SK-N-SH (cell line): ENCODE data around the gene PRG3. TPM values are rescaled to one million over a fixed set of nuclear protein-coding genes. Genes with fewer than 3 reads are reported as not detected.

Experiments used
- CTCF ChIA-PET: fragments of 300-600, 350-600 bp; formaldehyde crosslinking; extraction: SDS; loops from one replicate; lab custom pipeline; 2021; lab: Yijun Ruan, JAX
- POLR2A ChIA-PET: fragments of 350-600 bp; sonication (Branson Sonifier 250); formaldehyde crosslinking; extraction: SDS; loops from one replicate; lab custom pipeline; 2020; ENCODE audit warnings: antibody characterized with exemption, inconsistent platforms; lab: Yijun Ruan, JAX
- DNase-seq: peaks from one replicate; pipeline ENCODE4 v3.0.0; 2012
- H2AFZ ChIP-seq: fragments of 200-600 bp; sonication (generic); 2 replicates; pipeline ENCODE4 v1.8.1; 2016; ENCODE audit warnings: antibody characterized with exemption, mild to moderate bottlenecking, low read depth
- H3F3A ChIP-seq: fragments of 200-600 bp; sonication (generic); replicated peaks from 2 replicates; pipeline ENCODE3; 2016; ENCODE audit warnings: antibody characterized with exemption, mild to moderate bottlenecking; ENCODE audit not compliant: insufficient read depth
- H3K27ac ChIP-seq, 2 experiments: fragments of 200-500 bp in 1 of 2; fragments of 200-600 bp in 1 of 2; sonication (Bioruptor generic) in 1 of 2; sonication (generic), shearing (Covaris generic) in 1 of 2; 2 replicates each; pipeline versions ENCODE4 v1.5.1 to v1.6.1; 2014 to 2016; ENCODE audit warnings: low read depth in 2 of 2, inconsistent platforms in 1 of 2, low read length in 1 of 2, mild to moderate bottlenecking in 1 of 2, mixed read lengths in 1 of 2
- H3K27me3 ChIP-seq: fragments of 200-600 bp; sonication (generic), shearing (Covaris generic); 2 replicates; pipeline ENCODE4 v1.6.1; 2016; ENCODE audit warnings: mixed run types; ENCODE audit not compliant: insufficient read depth
- H3K36me3 ChIP-seq, 2 experiments: fragments of 200-500 bp in 1 of 2; fragments of 200-600 bp in 1 of 2; sonication (Bioruptor generic) in 1 of 2; sonication (generic) in 1 of 2; replicated peaks in 1 of 2; 2 replicates each; pipeline versions ENCODE3 to v1.5.1; 2014 to 2016; ENCODE audit warnings: low read length in 1 of 2, mild to moderate bottlenecking in 1 of 2; ENCODE audit not compliant: insufficient read depth in 2 of 2, control insufficient read depth in 1 of 2
- H3K4me1 ChIP-seq, 2 experiments: fragments of 200-500 bp in 1 of 2; fragments of 200-600 bp in 1 of 2; sonication (Bioruptor generic) in 1 of 2; sonication (generic), shearing (Covaris generic) in 1 of 2; 2 replicates each; pipeline versions ENCODE4 v1.5.1 to v1.6.1; 2014 to 2016; ENCODE audit warnings: low read depth in 1 of 2, low read length in 1 of 2, mixed run types in 1 of 2; ENCODE audit not compliant: insufficient read depth in 2 of 2, control insufficient read depth in 1 of 2
- H3K4me2 ChIP-seq: fragments of 200-600 bp; sonication (generic), shearing (Covaris generic); 2 replicates; pipeline ENCODE4 v1.6.1; 2017; ENCODE audit warnings: mixed run types
- H3K4me3 ChIP-seq, 2 experiments: fragments of 200-500 bp in 1 of 2; fragments of 200-600 bp in 1 of 2; sonication (Bioruptor generic) in 1 of 2; sonication (generic), shearing (Covaris generic) in 1 of 2; 2 replicates each; pipeline versions ENCODE4 v1.5.1 to v1.8.1; 2014 to 2016; ENCODE audit warnings: low read depth in 2 of 2, inconsistent platforms in 1 of 2, low read length in 1 of 2, mild to moderate bottlenecking in 1 of 2, mixed read lengths in 1 of 2, moderate library complexity in 1 of 2
- H3K79me2 ChIP-seq: fragments of 200-600 bp; sonication (generic); 2 replicates; pipeline ENCODE4 v1.8.1; 2017; ENCODE audit warnings: mild to moderate bottlenecking; ENCODE audit not compliant: insufficient read depth
- H3K9ac ChIP-seq: fragments of 200-600 bp; sonication (generic); 2 replicates; pipeline ENCODE4 v1.6.1; 2017; ENCODE audit warnings: mixed run types
- H3K9me2 ChIP-seq: fragments of 200-600 bp; sonication (generic); 2 replicates; pipeline ENCODE4 v1.6.1; 2017; ENCODE audit warnings: mixed run types
- H3K9me3 ChIP-seq: fragments of 200-600 bp; sonication (generic); 2 replicates; pipeline ENCODE4 v1.6.1; 2017; ENCODE audit warnings: mixed run types, mild to moderate bottlenecking, moderate library complexity
- H4K20me1 ChIP-seq: fragments of 200-600 bp; sonication (generic); 2 replicates; pipeline ENCODE4 v1.6.1; 2017; ENCODE audit warnings: mild to moderate bottlenecking, mixed run types; ENCODE audit not compliant: insufficient read depth
- ELF1 ChIP-seq: IDR thresholded peaks from 2 replicates; pipeline ENCODE4 v1.4.0; 2012
- EP300 ChIP-seq, 2 experiments: IDR thresholded peaks; 2 replicates each; pipeline versions ENCODE4 v1.4.0 to v1.6.1; 2012; ENCODE audit warnings: borderline replicate concordance in 1 of 2, low read depth in 1 of 2, low read length in 1 of 2
- FOSL2 ChIP-seq: IDR thresholded peaks from 2 replicates; pipeline ENCODE4 v1.4.0; 2012; ENCODE audit warnings: low read depth, mild to moderate bottlenecking, moderate library complexity, borderline replicate concordance
- FOXM1 ChIP-seq: IDR thresholded peaks from 2 replicates; pipeline ENCODE4 v1.4.0; 2012; ENCODE audit warnings: low read depth, mild to moderate bottlenecking
- GABPA ChIP-seq: IDR thresholded peaks from 2 replicates; pipeline ENCODE4 v1.4.0; 2012; ENCODE audit warnings: low read depth, mild to moderate bottlenecking
- GATA2 ChIP-seq: sonication (generic); formaldehyde crosslinking; IDR thresholded peaks from 2 replicates; pipeline ENCODE4 v1.5.0; 2020; ENCODE audit warnings: mild to moderate bottlenecking, missing genetic modification reagents
- MAX ChIP-seq: IDR thresholded peaks from 2 replicates; pipeline ENCODE4 v1.4.0; 2012; ENCODE audit warnings: low read depth
- RFX5 ChIP-seq: IDR thresholded peaks from 2 replicates; pipeline ENCODE4 v1.6.1; 2012; ENCODE audit warnings: mild to moderate bottlenecking, improper control_type of control experiment, low read length
- RXRA ChIP-seq: IDR thresholded peaks from 2 replicates; pipeline ENCODE4 v1.4.0; 2012; ENCODE audit warnings: low read depth, mild to moderate bottlenecking, borderline replicate concordance
- SIN3A ChIP-seq: IDR thresholded peaks from 2 replicates; pipeline ENCODE4 v1.6.1; 2012; ENCODE audit warnings: low read depth, mild to moderate bottlenecking, low read length, moderate library complexity, borderline replicate concordance
- TAF1 ChIP-seq: IDR thresholded peaks from 2 replicates; pipeline ENCODE4 v1.6.1; 2012; ENCODE audit warnings: low read depth, mild to moderate bottlenecking, low read length, moderate library complexity, borderline replicate concordance
- ZBTB33 ChIP-seq: IDR thresholded peaks from 2 replicates; pipeline ENCODE4 v1.4.0; 2012; ENCODE audit warnings: low read depth, borderline replicate concordance
- WGBS: methylation state at CpG from one replicate; pipeline ENCODE4 v1.1.6; 2017; ENCODE audit warnings: low lambda C conversion rate; 5-methylcytosine and 5-hydroxymethylcytosine counted together
- polyA plus RNA-seq, 3 experiments: library from polyadenylated mRNA; depleted of rRNA; stranded (reverse); fragments of >200 nt; gene quantifications; 2 replicates each; pipeline ENCODE4 v1.2.3, GENCODE V29; 2012

PRG3 gene
- polyA plus RNA-seq, 1 of the 3 experiments (the other 2 are of a cell fraction), result not detected

GRCh38 chr11:57392763-57393105 is 11.8 kb upstream of the PRG3 start:
- 54% methylated on average over 3 of the region's 4 CpGs for WGBS
- Histone ChIP-seq H3K4me3 (no peak overlapping the region), H4K20me1 (no peaks in the 10 kb centered on the region), H3F3A (no peaks in the 10 kb centered on the region), H3K79me2 (no peaks in the 10 kb centered on the region), H3K9me2 (no peaks in the 10 kb centered on the region), H3K27ac (no peak overlapping the region), H3K4me2 (no peak overlapping the region), H3K9me3 (no peaks in the 10 kb centered on the region), H3K27me3 (peaks cover 6% of the 10 kb centered on the region; the same call in 1 of the 2 replicates), H3K9ac (no peak overlapping the region), H2AFZ (no peak overlapping the region), H3K36me3 (no peaks in the 10 kb centered on the region), H3K4me1 (no peaks in the 10 kb centered on the region; a peak in 1 of 4 replicates)
- no peak for TF ChIP-seq RFX5
- ChIA-PET POLR2A (no interaction called here), CTCF (interaction anchor here (1.2 to 1.3 kb wide), 2 partner anchors 66 to 101 kb away, joined by 3 read pairs; no protein-coding TSS in a partner anchor)
- no peak for DNase-seq

GRCh38 chr11:57392066-57392762 is 11.3 kb upstream of the PRG3 start:
- no peaks in the 10 kb centered on the region for H3K9me3 ChIP-seq
- no peak for DNase-seq
- CTCF ChIA-PET, result interaction anchor here (1.0 to 1.3 kb wide), 3 partner anchors 65 to 101 kb away, joined by 3 read pairs; no protein-coding TSS in a partner anchor
- no peak overlapping the region for H3K9ac ChIP-seq
- peaks cover 6% of the 10 kb centered on the region; the same call in 1 of the 2 replicates for H3K27me3 ChIP-seq
- no peaks in the 10 kb centered on the region for H4K20me1 ChIP-seq
- POLR2A ChIA-PET, result no interaction called here
- no peaks in the 10 kb centered on the region for H3K9me2 ChIP-seq
- H3K27ac ChIP-seq, result no peak overlapping the region
- no peaks in the 10 kb centered on the region for H3F3A ChIP-seq
- H3K4me2 ChIP-seq, result no peak overlapping the region
- H3K4me3 ChIP-seq, result no peak overlapping the region
- no peak overlapping the region for H2AFZ ChIP-seq
- no peaks in the 10 kb centered on the region; a peak in 1 of 4 replicates for H3K4me1 ChIP-seq
- TF ChIP-seq MAX (no peak), GATA2 (CRISPR knock-in tag) (peak; percentile 32; the same call in 1 of the 2 replicates)
- no peaks in the 10 kb centered on the region for H3K36me3 ChIP-seq
- 25% methylated on average over 8 of the region's 8 CpGs for WGBS
- H3K79me2 ChIP-seq, result no peaks in the 10 kb centered on the region

- H3K9me3 ChIP-seq, result no peaks in the 10 kb centered on the region
- H3K4me2 ChIP-seq, result no peak overlapping the region
- H3K4me3 ChIP-seq, result no peak overlapping the region
- no peaks in the 10 kb centered on the region for H3K79me2 ChIP-seq
- no peaks in the 10 kb centered on the region for H3K9me2 ChIP-seq
- H3K36me3 ChIP-seq, result no peaks in the 10 kb centered on the region
- DNase-seq, result no peak
- peaks cover 6% of the 10 kb centered on the region; the same call in 1 of the 2 replicates for H3K27me3 ChIP-seq
- no peak for TF ChIP-seq TAF1
- TF ChIP-seq FOXM1, result no peak
- TF ChIP-seq RXRA, result no peak
- TF ChIP-seq ELF1, result no peak
- no peak for TF ChIP-seq GATA2 (CRISPR knock-in tag)
- TF ChIP-seq SIN3A, result no peak
- no peak for TF ChIP-seq GABPA
- no peak for TF ChIP-seq EP300 (IDR thresholded peaks at IDR 0.05; ENCODE audit: borderline replicate concordance in 1 of 2, low read depth in 1 of 2, low read length in 1 of 2)
- no peak for TF ChIP-seq ZBTB33
- no peak for TF ChIP-seq FOSL2
- H2AFZ ChIP-seq, result no peak overlapping the region
- POLR2A ChIA-PET, result no interaction called here
- H3K9ac ChIP-seq, result no peak overlapping the region
- no peaks in the 10 kb centered on the region; a peak in 1 of 4 replicates for H3K4me1 ChIP-seq
- H4K20me1 ChIP-seq, result no peaks in the 10 kb centered on the region
- CTCF ChIA-PET, result interaction anchor here (1.0 to 1.3 kb wide), 3 partner anchors 65 to 67 kb away, joined by 3 to 5 read pairs (median 3); no protein-coding TSS in a partner anchor
- H3F3A ChIP-seq, result no peaks in the 10 kb centered on the region
- H3K27ac ChIP-seq, result no peak overlapping the region
- WGBS, result 47% methylated on average over 2 of the region's 2 CpGs
These were observed 10.6 kb upstream of the PRG3 start for GRCh38 chr11:57391539-57391938.
